HG03103 (cell line): ENCODE data around the gene TTYH2.

Experiments used
- ATAC-seq: cut with Tn5 transposase; IDR thresholded peaks from one replicate; pipeline ENCODE4 v1.9.1; 2021; ENCODE audit warnings: low read depth; ENCODE audit not compliant: unreplicated experiment

The TTYH2 gene

DNA sequence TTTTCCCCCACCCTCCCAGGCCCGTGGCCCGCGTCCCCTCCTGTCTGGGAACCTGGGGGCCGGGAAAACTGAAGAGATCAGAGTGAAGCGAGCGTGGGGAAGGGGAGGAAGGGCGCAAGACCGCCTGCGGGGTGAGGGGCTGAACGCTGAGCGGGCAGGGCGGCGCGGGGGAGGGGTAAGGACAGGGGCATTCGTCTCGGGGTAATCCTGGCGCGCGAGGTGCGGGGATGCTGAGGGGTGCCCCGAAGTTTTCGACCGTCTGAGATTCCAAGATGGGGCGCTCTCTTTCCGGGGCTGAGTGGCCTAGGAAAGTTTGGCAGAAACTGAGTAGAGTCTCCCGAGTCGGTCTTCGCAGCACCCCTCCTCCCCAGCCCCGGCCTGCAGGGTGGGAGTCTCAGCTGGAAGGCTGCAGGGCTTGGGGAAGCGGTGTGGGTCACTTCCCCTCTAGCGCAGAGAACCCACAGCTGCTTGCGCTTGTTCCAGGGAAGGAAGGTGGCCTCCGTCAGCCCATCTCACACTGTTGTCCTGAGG lies 555 bp downstream of the TTYH2 start:
- ATAC-seq: no peak

DNA sequence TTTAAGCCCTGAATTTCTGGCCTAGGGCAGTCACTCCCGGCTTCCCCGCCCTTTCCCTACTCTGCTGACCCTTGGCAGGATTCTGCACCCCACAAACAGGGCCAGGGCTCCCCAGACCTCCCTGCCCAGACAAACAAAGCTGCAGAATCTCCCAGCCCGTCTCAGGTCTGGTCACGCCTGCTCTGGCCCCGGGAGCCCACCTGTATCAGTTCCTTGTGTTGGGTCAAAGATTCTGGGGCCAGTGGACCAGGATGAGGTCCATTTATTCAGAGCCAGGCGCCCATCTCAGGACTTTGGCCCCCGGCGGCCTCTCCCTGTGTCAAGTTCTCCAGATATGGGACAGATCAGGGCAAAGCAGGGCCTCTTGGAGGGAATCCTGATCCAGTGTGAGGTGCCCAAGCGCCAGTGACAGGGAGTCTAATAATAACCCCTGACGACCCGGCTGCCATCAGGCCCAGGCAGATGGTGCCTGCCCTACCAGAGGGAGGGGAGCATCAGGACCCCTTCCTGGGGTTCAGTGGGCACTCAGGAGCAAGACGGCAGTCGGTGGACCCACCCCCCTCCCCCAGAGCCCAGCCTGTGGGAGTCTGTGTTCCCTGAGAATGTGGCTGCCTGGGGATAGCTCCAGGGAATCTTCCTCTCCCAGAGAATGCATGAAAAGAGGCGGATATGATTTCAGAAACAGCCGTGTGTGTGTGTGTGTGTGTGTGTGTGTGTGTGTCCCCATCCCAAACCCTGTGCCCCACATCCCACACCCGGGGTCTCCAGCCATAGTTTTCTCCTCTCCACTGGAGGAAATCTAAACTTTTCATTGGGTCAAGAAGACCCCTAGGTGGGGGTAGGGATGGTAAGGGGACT lies 1.3 kb downstream of the TTYH2 start:
- no peak for ATAC-seq

DNA sequence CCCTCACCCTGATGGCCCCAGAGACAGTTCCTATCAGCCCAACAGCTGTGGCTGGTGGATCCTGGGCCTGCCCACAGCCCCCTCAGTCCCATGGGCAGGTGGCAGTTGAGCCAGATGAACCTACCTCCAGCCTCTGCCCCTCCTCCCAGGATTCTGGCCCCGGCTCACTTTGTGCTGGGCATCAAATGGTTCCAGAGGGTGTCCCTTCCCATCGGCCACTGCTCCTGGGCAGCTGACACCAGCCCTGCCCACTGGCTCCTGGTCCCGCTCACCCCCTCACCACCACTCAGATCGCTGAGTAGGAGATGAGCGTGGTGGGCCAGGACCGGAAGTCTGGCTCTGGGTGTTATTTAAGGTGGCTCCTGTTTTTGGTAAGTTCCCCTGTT lies 2.0 kb downstream of the TTYH2 start:
- ATAC-seq: no peak

DNA sequence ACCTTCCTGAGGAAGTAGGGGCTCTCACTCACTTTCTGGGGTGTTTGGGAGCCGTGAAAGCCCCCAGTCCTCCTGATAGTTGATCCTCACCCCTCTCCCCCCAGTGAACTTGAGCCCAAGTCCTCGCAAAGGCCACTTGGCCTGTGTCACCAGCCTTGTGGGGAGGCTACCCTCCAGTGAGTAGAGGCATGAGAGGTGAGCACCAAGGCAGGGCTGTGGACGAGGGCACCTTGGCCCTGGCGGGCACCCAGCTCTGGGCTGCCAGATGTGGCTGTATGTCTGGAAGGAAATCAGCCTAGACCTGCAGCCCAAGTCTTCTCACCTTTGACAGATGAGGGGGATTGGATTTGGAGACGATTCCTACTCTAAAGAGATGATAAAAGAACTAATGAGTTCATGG lies 3.1 kb downstream of the TTYH2 start:
- ATAC-seq: no peak

DNA sequence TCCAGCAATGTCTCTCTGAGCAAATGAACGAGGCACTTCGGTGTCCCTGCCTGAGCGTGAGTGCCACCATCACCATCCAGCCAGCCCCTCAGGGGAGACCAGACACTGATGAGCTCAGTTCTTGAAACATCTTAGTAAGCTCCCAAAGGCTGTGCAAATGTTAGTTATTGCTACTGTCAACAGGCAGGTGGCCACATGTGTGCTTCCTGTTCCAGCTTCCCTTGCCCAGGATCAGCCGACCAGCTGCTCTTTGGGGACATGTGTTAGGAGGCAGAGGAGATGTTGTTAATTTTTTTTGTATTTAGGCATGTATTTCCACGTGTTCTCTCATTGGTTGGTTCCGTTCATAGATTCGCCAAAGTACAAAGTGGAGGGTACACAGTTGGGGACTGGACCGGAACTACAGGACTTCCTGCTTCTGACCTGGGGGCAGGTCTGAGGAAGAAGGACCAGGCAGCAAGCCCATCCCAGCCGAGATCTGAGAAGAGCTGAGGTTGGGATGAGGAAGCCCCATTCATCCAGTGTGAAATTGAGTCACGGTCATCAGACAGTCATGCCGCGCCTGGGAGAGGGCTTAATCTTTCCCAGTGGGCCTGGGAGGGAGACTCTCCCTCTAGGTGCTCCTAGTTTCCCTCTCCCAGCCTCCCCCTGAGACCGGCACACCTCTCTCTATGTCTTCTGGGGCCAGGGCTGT lies 3.8 kb downstream of the TTYH2 start:
- ATAC-seq: no peak

DNA sequence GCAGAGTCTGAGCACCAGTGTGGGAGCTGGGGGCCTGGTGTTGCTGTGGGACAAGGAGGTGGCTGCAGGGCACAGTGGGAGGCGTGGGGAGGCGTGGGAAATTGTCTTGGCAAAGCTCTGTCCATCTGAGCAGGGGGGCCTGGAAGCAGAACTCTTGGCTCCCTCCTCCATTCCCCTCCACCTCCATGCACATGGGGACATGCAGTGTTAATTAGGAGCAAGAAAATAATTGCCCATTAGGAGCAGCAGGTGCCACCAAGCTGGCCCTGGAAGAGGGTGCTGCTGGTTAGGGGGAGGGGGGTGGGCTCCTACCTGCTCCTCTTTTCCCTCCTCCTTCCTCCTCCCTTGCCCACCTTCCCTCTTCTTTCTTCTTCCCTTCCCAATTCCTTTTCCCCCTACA lies 4.5 kb downstream of the TTYH2 start:
- no peak for ATAC-seq

DNA sequence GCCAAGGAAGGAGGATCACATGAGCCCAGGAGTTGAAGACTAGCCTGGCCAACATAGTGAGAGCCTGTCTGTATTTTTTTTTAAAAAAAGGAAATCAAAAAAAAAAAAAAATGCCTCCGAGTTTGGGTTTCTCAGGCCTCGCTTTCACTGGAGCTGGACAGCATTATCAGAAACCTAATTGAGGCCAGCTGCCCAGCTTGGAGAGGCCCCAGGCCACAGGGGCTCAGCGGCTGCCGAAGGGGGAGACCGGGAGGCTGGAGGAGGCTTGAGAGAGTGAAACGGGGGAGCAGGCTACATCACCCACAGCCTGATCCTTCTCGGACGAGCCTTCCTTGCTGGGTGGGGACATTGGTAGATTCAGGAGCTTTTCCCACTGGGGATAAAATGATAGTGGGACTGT lies 5.1 kb downstream of the TTYH2 start:
- no peak for ATAC-seq

DNA sequence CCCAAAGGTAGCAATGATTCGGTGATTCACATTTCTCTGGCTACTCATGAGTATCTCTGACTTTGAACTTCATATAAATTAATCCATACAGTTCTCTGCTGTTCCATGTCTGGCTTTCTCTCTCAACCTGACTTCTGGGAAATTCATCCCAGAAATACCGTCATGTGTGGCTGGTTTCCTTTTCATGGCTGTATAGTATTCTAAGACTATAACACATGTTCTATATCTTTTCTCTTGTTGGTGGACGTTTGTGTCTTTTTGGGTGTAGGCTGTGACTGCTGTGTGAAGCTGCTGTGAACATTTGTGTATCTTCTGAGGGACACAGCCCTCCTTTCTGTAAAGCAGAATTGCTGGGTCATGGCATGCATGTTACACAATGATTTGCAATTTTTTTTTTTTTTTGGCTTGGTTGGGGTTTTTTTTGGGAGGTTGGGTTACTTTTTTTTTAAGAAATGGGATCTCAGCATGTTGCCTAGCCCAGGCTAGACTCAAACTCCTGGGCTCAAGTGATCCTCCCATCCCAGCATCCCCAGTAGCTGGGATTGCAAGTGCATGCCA lies 6.3 kb downstream of the TTYH2 start:
- ATAC-seq: no peak

DNA sequence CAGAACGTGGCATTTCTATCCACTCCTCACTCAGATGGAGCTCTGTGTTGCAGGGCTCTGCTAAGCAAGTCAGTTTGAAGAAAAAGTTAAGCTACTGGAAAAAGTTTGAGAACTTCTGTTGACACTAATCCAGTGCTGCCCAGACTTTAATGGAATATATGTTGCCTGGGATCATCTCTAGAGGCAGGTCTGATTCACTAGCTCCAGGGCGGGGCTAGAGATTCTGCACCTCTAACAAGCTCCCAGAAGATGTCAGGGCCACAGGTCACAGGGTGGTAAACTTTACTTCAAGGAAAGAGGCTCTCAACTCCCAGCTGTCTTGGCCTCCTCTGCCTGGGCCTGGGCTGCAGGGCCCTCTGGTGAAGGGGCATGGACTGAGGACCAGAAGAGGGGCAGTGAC lies 6.8 kb downstream of the TTYH2 start:
- no peak for ATAC-seq

DNA sequence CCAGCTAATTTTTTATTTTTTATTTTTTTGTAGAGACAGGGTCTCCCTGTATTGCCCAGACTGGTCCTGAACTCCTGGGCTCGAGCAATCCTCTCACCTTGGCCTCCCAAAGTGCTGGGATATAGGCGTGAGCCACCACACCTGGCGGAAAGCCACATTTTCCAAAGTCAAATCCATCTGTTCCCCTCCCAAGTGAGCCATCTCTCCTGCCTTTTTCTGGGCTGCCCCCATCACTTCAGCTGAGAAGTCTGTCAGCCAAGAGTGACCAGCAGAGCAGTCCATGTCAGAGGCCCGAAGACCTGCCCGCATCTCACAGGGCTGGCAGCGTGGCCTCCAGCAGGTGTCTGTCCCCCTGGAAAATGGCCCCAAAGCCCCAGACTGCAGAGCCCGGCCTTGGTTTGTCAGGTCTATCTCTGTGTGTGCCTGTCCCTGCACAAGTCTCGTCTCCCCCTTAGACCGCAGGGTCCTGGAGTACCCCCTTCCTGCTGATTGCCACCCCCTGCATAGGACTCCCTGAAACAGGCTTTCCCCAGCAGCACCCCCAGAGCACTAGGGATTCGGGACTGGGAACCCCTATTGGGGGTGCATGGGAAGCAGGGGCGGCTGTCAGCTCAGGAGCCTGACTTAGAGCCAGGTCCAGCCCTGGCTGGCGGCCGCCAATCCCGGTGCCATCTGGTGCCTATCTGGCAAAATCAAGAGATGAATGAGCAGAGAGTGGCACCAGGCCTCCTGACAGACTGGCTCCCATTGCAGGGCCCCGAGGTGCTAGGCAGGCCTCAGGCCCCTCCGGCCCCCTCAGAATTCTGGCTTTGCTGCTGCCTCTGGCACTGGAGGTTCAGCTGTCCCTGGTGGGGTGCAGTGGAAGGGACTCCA lies 7.8 kb downstream of the TTYH2 start:
- no peak for ATAC-seq

DNA sequence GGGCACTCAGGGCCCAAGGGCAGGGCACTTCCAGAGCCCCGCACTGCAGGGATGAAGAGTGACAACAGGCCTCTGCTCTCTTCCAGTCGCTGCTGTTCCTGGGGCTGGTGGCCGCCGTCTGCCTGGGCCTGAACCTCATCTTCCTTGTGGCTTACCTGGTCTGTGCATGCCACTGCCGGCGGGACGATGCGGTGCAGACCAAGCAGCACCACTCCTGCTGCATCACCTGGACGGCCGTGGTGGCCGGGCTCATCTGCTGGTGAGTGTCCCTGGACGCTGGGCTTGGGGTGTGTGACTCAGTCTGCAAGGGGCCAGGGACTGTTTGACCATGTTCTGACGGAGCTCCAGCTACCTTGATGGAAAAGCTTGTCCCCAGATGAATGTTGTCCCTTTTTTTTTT lies 9.0 kb downstream of the TTYH2 start:
- ATAC-seq: no peak

DNA sequence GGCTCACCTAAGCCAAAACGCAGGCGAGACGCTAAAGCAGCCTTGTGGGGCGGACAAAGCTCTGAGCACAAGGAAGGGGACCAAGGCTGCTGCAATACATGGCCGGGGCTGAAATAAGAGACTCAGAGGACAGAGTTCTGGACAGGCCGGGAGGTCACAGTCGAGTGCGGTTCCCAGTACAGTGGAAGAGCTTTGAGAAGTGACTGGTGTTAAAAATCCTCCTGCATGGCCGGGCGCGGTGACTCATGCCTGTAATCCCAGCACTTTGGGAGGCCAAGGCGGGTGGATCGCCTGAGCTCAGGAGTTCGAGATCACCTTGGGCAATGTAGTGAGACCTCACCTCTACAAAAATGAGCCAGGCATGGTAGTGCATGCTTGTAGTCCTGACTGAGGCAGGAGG lies 10.5 kb downstream of the TTYH2 start:
- no peak for ATAC-seq

DNA sequence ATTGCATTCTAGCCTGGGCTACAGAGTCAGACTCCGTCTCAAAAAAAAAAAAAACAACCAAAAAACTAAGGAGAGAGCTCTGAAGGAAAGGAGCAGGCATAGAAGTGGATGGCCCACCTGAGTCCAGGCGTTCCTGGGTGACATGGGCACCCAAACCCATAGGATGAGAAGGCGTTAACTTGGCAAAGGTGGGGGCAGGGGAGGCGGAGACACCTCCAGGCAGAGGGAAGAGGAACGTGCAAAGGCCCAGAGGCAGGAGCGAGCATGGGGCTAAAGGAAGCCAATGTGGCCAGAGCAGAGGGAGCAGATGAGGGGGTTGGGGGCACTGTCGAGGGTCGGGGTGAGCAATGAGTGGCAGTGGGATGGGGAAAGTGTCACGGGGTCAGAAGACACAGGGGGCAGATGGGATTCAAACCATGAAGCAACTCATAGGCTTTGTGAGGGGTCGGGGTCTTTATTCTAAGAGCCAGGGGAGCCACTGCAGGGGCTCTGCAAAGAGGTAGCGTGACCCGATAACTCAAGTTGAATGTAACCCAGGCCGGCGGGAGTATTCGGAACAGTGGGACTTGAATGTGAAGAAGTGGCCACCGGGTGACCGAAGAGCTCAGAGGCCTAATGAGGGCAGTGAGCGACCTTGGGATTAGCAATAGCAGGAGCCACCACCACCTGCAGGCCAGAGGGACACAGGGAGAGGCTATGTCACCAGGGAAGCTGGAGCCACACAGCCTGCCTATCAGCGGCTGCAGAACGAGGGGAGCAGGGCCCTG lies 11.8 kb downstream of the TTYH2 start:
- ATAC-seq: no peak

DNA sequence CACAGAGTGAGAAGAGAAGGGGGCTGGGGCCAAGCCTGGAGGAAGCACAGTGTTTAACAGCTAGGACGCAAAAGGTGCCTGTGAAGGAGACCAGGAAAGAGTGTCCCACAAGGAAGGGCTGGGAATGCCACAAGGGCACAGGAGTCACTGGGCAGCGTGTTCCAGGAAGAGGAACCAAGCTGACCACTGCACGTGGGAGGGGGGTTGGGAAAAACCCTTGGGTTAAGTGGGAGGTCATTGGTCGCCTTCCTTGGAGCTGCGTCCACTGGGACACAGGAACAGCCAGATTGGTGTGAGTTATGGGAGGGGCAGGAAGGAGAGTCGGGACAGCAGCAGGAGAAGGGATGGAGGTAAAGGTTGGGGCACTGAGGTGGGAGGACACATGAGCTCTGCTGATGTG lies 12.9 kb downstream of the TTYH2 start:
- no peak for ATAC-seq

DNA sequence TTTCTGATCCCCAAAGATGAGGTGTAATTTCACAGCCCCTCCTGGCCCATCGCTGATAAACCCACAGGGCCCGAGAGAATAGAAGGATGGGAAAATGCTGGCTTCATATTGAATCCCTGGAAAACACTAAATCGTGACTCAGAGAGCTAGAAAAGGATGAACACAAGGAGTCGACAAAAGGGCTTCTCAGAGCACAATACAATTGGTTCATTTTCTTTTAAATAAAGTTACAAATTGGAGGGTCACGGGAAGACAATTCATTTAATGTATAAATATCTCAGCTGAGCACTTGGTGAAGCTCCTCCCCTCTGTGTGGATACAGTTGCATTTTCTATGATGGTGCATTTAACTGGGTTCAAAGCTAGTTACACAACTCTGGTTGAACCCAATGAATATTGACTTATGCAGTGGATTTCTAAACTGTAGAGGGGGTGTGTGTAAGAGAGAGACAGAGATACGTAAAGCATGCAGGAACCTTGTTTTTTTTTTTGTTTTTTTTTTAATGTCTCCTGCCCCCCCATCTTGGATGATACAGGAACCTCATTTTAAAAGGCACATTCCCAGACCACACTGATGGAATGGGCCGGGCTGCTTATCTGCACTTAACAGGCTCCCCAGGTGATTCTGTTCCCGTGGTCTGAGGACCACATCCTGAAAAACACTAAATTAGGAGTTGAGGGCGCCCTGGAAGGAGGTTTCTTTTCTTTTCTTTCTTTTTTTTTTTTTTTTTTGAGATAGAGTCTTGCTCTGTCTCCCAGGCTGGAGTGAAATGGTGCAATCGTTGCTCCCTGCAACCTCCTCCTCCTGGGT lies 14.1 kb downstream of the TTYH2 start:
- ATAC-seq: no peak

DNA sequence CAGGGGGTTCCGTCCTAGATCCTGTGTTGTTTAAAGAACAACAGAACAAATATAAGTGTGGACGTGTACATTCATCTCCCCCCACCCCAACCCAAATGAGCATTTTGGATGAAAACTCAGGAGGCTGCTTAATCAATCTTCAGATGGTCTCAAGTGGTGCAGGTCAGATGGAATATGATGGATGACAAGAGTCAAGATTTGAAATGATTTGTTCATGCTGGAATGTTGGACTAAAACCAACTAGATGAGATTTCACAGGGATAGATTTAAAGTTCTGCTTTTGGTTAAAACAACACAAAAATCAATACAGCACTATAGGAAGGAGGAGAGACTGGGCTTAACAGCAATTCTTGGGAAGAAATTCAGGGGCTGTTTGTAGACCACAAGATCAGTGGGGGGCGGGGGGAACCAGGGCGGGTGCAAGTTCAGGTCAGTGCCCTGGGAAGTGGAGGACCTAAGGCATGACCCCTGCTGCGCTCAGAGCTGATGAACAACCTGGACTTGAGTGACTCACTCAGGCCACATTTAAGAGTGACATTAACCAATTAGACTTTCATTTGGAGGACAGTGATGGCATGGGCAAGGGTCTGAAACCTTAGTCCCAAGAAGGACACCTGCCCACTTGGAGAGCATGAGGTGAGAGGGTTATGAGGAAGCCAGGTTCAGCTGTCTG lies 15.1 kb downstream of the TTYH2 start:
- no peak for ATAC-seq

DNA sequence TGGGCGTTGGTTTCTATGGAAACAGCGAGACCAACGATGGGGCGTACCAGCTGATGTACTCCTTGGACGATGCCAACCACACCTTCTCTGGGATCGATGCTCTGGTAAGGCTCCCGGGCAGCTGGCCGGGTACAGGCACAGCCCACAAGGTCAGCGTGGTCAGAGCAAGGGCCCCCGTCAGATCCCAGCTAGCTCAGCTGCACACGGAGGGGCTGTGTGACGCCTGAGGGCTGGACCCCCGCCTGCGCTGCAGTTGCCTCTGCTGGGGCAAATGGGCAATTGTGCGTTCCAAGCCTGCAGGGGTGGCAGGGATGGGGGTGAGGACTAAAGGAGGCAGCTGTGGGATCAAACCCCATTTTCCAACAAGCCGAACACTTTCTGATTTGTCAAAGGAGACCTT lies 17.5 kb downstream of the TTYH2 start:
- no peak for ATAC-seq
